HepG2 (cell line): Measurements from ENCODE around the gene PSKH1. TPM values are rescaled to one million over a fixed set of nuclear protein-coding genes. Genes with fewer than 3 reads are reported as not detected.
A peak's percentile ranks its signal among the peaks of the same experiment; 100 is the strongest.

Experiments
- ADNP ChIP-seq: sonication (generic); formaldehyde crosslinking; IDR thresholded peaks from 2 replicates; pipeline ENCODE4 v1.4.0; 2020; ENCODE audit warnings: missing genetic modification reagents
- ARID2 ChIP-seq: sonication (generic); formaldehyde crosslinking; IDR thresholded peaks from 2 replicates; pipeline ENCODE4 v1.8.1; 2022; ENCODE audit warnings: mild to moderate bottlenecking, missing genetic modification reagents, borderline replicate concordance
- HNRNPK ChIP-seq: fragments of 200-400 bp; formaldehyde crosslinking; IDR thresholded peaks from 2 replicates; pipeline ENCODE4 v1.6.1; 2018; ENCODE audit warnings: low read length, low read depth, moderate library complexity, mild to moderate bottlenecking; ENCODE audit not compliant: poor library complexity, severe bottlenecking
- JUNB ChIP-seq: sonication (generic); formaldehyde crosslinking; IDR thresholded peaks from 2 replicates; pipeline ENCODE4 v1.8.0; 2022; ENCODE audit warnings: missing genetic modification reagents, mild to moderate bottlenecking, borderline replicate concordance
- KDM4B ChIP-seq: sonication (generic); formaldehyde crosslinking; IDR thresholded peaks from 2 replicates; pipeline ENCODE4 v1.4.0; 2020; ENCODE audit warnings: missing genetic modification reagents
- MEIS1 ChIP-seq: sonication (generic); formaldehyde crosslinking; IDR thresholded peaks from 2 replicates; pipeline ENCODE4 v1.9.0; 2021; ENCODE audit warnings: mild to moderate bottlenecking, missing genetic modification reagents, moderate library complexity, borderline replicate concordance
- MYC ChIP-seq: sonication (generic); formaldehyde crosslinking; IDR thresholded peaks from 2 replicates; pipeline ENCODE4 v1.9.0; 2021; ENCODE audit warnings: missing genetic modification reagents, borderline replicate concordance
- PHF21A ChIP-seq: sonication (generic); formaldehyde crosslinking; IDR thresholded peaks from 2 replicates; pipeline ENCODE4 v1.5.0; 2020; ENCODE audit warnings: mild to moderate bottlenecking, missing genetic modification reagents
- TEAD3 ChIP-seq: optimal IDR thresholded peaks from 2 replicates; pipeline ENCODE3; 2016; ENCODE audit warnings: borderline replicate concordance
- U2AF2 ChIP-seq: fragments of 200-400 bp; formaldehyde crosslinking; IDR thresholded peaks from 2 replicates; pipeline ENCODE4 v1.6.1; 2017; ENCODE audit warnings: low read depth, mild to moderate bottlenecking, low read length
- ZBTB14 ChIP-seq: sonication (generic); formaldehyde crosslinking; IDR thresholded peaks from 2 replicates; pipeline ENCODE4 v1.4.0; 2020; ENCODE audit warnings: missing genetic modification reagents
- ZC3H13 ChIP-seq: sonication (generic); formaldehyde crosslinking; IDR thresholded peaks from 2 replicates; pipeline ENCODE4 v1.8.1; 2023; ENCODE audit warnings: mild to moderate bottlenecking, missing genetic modification reagents, moderate library complexity
- ZNF224 ChIP-seq: sonication (generic); formaldehyde crosslinking; IDR thresholded peaks from 2 replicates; pipeline ENCODE4 v1.5.0; 2020; ENCODE audit warnings: mild to moderate bottlenecking, missing genetic modification reagents
- ZNF331 ChIP-seq: sonication (generic); formaldehyde crosslinking; IDR thresholded peaks from 2 replicates; pipeline ENCODE4 v1.4.0; 2020; ENCODE audit warnings: missing genetic modification reagents
- ZNF432 ChIP-seq: sonication (generic); formaldehyde crosslinking; IDR thresholded peaks from 2 replicates; pipeline ENCODE4 v1.5.0; 2020; ENCODE audit warnings: missing genetic modification reagents, mild to moderate bottlenecking, borderline replicate concordance
- ZNF589 ChIP-seq: sonication (generic); formaldehyde crosslinking; conservative IDR thresholded peaks from 2 replicates; pipeline ENCODE4 v1.8.0; 2022; ENCODE audit warnings: mild to moderate bottlenecking, moderate library complexity, missing genetic modification reagents
- ZNF883 ChIP-seq: sonication (generic); formaldehyde crosslinking; IDR thresholded peaks from 2 replicates; pipeline ENCODE4 v1.5.1; 2020; ENCODE audit warnings: mild to moderate bottlenecking, missing genetic modification reagents; ENCODE audit errors: not compliant biosample characterization
- ZNF891 ChIP-seq: sonication (generic); formaldehyde crosslinking; IDR thresholded peaks from 2 replicates; pipeline ENCODE4 v1.5.0; 2020; ENCODE audit warnings: mild to moderate bottlenecking, missing genetic modification reagents
- polyA plus RNA-seq, 8 experiments: library from polyadenylated mRNA; depleted of rRNA in 3 of 8; stranded (reverse) in 7 of 8; unstranded in 1 of 8; fragments of >200 nt; fragmentation: Illumina TruSeq in 4 of 8; extraction: Trizol in 4 of 8; gene quantifications; 2 replicates each; pipeline versions ENCODE4 v1.2.1 to v1.2.3, GENCODE V29; 2011 to 2016; ENCODE audit warnings: low read depth in 4 of 8, missing spikeins in 1 of 8, mixed read lengths in 1 of 8; ENCODE audit not compliant: insufficient read depth in 1 of 8
- total RNA-seq, 5 experiments: library from RNA; depleted of rRNA; stranded (reverse); fragments of >200 nt; fragmentation: Illumina TruSeq; extraction: Trizol; gene quantifications; 2 replicates each; pipeline ENCODE4 v1.2.3, GENCODE V29; 2016; ENCODE audit warnings: low read depth in 1 of 5
- TF ChIP-seq, protein P1 (sequence below): IDR thresholded peaks from 2 replicates; pipeline ENCODE4 v1.4.0; 2020; ENCODE audit warnings: mild to moderate bottlenecking, missing genetic modification reagents
- TF ChIP-seq, protein P2 (sequence below): sonication (generic); formaldehyde crosslinking; IDR thresholded peaks from 2 replicates; pipeline ENCODE4 v1.4.0; 2020; ENCODE audit warnings: missing genetic modification reagents
- TF ChIP-seq, protein P3 (sequence below): sonication (generic); formaldehyde crosslinking; IDR thresholded peaks from 2 replicates; pipeline ENCODE4 v1.5.0; 2020; ENCODE audit warnings: mild to moderate bottlenecking, missing genetic modification reagents, moderate library complexity

The PSKH1 gene
- total and polyA plus RNA-seq, 2 of the 13 experiments (the other 11 are each of a cell fraction or from before 2014, with no cell fraction given) = 8.4 to 19.1 TPM

- TF ChIP-seq, protein P1, sequence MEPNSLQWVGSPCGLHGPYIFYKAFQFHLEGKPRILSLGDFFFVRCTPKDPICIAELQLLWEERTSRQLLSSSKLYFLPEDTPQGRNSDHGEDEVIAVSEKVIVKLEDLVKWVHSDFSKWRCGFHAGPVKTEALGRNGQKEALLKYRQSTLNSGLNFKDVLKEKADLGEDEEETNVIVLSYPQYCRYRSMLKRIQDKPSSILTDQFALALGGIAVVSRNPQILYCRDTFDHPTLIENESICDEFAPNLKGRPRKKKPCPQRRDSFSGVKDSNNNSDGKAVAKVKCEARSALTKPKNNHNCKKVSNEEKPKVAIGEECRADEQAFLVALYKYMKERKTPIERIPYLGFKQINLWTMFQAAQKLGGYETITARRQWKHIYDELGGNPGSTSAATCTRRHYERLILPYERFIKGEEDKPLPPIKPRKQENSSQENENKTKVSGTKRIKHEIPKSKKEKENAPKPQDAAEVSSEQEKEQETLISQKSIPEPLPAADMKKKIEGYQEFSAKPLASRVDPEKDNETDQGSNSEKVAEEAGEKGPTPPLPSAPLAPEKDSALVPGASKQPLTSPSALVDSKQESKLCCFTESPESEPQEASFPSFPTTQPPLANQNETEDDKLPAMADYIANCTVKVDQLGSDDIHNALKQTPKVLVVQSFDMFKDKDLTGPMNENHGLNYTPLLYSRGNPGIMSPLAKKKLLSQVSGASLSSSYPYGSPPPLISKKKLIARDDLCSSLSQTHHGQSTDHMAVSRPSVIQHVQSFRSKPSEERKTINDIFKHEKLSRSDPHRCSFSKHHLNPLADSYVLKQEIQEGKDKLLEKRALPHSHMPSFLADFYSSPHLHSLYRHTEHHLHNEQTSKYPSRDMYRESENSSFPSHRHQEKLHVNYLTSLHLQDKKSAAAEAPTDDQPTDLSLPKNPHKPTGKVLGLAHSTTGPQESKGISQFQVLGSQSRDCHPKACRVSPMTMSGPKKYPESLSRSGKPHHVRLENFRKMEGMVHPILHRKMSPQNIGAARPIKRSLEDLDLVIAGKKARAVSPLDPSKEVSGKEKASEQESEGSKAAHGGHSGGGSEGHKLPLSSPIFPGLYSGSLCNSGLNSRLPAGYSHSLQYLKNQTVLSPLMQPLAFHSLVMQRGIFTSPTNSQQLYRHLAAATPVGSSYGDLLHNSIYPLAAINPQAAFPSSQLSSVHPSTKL (CRISPR knock-in tag) = no peak
- 0 out of 2 replicates have a peak, but pooled peaks have one; percentile 0 for TF ChIP-seq ZBTB14 (CRISPR knock-in tag)
- TF ChIP-seq, protein P2, sequence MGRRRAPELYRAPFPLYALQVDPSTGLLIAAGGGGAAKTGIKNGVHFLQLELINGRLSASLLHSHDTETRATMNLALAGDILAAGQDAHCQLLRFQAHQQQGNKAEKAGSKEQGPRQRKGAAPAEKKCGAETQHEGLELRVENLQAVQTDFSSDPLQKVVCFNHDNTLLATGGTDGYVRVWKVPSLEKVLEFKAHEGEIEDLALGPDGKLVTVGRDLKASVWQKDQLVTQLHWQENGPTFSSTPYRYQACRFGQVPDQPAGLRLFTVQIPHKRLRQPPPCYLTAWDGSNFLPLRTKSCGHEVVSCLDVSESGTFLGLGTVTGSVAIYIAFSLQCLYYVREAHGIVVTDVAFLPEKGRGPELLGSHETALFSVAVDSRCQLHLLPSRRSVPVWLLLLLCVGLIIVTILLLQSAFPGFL (CRISPR knock-in tag) = no peak
- TF ChIP-seq PHF21A (CRISPR knock-in tag) = no peak
- no peak for TF ChIP-seq HNRNPK
- TF ChIP-seq ARID2 = no peak
- peak; percentile 54; the same call in 1 of the 2 replicates for TF ChIP-seq MYC (CRISPR knock-in tag)
- no peak for TF ChIP-seq ZC3H13 (CRISPR knock-in tag)
- no peak for TF ChIP-seq ZNF331
- TF ChIP-seq, protein P3, sequence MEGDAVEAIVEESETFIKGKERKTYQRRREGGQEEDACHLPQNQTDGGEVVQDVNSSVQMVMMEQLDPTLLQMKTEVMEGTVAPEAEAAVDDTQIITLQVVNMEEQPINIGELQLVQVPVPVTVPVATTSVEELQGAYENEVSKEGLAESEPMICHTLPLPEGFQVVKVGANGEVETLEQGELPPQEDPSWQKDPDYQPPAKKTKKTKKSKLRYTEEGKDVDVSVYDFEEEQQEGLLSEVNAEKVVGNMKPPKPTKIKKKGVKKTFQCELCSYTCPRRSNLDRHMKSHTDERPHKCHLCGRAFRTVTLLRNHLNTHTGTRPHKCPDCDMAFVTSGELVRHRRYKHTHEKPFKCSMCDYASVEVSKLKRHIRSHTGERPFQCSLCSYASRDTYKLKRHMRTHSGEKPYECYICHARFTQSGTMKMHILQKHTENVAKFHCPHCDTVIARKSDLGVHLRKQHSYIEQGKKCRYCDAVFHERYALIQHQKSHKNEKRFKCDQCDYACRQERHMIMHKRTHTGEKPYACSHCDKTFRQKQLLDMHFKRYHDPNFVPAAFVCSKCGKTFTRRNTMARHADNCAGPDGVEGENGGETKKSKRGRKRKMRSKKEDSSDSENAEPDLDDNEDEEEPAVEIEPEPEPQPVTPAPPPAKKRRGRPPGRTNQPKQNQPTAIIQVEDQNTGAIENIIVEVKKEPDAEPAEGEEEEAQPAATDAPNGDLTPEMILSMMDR (CRISPR knock-in tag) = peak; percentile 91
- peak; percentile 1 for TF ChIP-seq ZNF883
- 0 out of 2 replicates have a peak, but pooled peaks have one; percentile 16 for TF ChIP-seq KDM4B (CRISPR knock-in tag)
- TF ChIP-seq ZNF589 = no peak
- no peak for TF ChIP-seq ZNF432 (CRISPR knock-in tag)
- peak; percentile 16; the same call in 1 of the 2 replicates for TF ChIP-seq ZNF224
- 0 out of 2 replicates have a peak, but pooled peaks have one; percentile 37 for TF ChIP-seq ZNF891
- peak; percentile 66 for TF ChIP-seq TEAD3 (CRISPR knock-in tag)
- TF ChIP-seq MEIS1 = no peak
- TF ChIP-seq ADNP = no peak
- no peak for TF ChIP-seq U2AF2
- TF ChIP-seq JUNB (CRISPR knock-in tag) = no peak
Measured at GRCh38 chr16:67942200-67942509, 49.1 kb downstream of the PSKH1 start (continued).
